GM18870 (cell line): ENCODE results near the gene CCDC57.
"Not testable (repeated sequence)": the region's sequence is repeated elsewhere in the genome, so short reads cannot be mapped to it uniquely, and the experiment has no call there.

Source experiments
- ATAC-seq: cut with Tn5 transposase; IDR thresholded peaks from one replicate; pipeline ENCODE4 v1.9.1; 2021; ENCODE audit warnings: moderate library complexity; ENCODE audit not compliant: unreplicated experiment

Gene CCDC57

DNA sequence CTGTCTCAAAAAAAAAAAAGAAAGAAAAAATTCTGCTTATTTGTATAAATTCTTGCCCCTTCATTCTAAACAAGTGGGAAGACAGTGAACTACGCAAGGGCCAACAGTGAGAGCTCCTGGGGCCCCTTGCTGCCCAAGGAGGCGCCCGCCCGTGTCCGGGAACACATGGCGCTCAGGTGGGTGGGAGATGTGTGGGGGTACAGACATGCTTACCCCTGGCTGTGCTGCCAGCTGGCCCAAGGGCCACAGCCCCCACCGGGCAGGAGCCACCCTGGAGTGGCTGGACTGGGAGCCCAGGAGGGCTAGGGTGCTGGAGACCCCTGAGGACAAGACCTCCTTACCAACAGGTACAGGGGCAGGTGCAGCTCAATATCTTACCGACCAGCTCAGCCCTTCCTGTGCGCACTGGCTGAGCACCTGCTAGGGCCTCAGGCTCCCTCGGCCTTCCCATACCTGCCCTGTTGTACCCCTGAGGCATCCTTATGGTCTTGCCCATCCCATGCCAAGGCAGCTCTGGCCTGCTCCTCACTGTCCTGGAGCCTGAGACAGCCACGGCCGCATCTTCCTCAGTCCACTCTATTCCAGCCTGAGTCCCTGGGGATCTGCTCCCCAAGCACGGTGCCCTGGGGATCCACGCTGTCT lies 56.2 kb downstream of the CCDC57 start:
- no peak for ATAC-seq

DNA sequence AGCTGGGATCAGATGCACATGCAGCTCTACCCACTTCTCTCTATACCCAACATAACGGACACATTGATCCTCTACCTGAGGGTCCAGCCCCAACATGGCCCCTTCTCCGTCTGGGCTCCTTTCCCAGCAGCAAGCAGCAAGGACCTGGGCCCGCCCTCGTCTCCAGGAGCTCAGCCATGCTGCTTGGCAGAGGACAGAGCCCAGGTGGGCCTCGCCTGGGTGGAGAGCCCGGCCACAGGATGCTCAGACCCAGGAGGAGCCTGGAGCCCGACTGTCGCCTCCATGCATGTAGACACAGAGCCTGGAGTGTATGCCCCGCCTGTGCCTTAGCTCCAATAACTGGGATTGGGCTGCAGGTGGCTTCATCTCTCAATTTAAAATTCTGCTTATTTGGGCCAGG lies 57.0 kb downstream of the CCDC57 start:
- no peak for ATAC-seq

DNA sequence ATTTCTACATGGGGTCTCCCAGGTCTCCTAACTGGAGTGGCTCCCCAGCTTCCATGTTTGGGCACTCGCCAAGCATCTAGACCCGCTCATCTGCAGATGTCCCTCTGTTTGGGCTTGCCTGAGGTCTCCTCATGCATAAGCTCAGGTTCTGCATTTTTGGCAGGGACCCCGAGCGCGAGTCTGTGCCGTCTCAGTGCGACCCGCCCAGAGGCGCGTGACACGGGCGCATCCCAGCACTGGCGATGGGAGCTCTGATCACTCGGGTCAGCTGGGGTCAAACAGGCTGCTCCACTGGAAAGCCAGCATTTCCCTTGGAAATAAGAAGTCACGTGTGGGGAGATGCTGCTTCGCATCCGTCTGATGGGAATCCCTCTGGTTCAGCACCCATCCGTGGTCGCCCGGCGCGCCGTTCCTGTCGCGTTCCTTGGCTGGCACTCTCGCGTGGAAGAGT lies 57.7 kb downstream of the CCDC57 start:
- no peak for ATAC-seq

DNA sequence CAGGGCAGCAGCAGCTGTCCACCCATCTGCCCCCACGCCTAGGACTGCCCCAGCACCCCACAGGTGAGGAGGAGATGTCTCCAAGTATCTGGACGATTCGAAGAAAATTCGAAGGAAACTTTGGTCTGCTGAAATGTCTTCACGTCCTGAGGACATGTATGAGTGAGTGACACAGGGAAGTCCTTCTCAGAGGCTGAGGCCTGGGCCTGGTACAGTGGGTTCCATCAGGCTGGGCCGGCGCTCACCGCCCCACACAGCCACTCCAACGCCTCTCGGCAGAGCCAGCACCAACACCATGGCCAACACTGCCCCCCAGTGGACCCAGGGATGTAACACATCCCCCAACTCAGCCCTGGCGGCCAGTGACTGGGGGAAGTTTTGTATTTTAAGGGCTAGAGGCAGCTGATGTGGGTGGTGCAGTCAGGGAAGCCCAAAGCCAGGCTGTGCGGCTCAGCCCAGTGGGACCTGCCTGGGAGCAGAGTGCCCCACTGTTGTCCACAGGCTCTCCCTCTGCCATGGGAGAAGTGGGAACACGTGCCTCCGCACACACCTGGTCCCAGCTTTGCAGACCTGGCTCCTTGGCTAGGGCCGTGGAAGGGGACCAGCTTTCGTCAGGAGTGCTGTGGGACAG lies 58.8 kb downstream of the CCDC57 start:
- ATAC-seq: no peak

DNA sequence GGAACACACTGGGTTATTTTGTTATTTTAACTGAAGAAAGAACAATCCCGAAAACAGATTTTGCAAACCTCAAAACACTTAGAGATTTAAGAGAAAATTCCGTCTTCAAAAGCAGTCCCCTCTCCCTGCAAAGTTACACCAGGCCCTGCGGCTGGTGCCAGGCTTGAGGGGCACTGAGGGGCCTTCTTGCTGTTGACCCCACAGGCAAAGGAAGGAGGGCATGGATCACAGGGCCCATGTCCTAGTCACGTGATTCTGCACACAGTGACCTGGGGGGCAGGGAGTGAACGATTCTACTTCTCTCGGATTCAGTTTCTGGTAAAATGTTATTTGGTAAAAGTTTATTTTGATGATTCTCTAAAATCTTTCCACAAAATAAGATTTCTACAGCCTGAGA lies 59.3 kb downstream of the CCDC57 start:
- ATAC-seq: no peak

DNA sequence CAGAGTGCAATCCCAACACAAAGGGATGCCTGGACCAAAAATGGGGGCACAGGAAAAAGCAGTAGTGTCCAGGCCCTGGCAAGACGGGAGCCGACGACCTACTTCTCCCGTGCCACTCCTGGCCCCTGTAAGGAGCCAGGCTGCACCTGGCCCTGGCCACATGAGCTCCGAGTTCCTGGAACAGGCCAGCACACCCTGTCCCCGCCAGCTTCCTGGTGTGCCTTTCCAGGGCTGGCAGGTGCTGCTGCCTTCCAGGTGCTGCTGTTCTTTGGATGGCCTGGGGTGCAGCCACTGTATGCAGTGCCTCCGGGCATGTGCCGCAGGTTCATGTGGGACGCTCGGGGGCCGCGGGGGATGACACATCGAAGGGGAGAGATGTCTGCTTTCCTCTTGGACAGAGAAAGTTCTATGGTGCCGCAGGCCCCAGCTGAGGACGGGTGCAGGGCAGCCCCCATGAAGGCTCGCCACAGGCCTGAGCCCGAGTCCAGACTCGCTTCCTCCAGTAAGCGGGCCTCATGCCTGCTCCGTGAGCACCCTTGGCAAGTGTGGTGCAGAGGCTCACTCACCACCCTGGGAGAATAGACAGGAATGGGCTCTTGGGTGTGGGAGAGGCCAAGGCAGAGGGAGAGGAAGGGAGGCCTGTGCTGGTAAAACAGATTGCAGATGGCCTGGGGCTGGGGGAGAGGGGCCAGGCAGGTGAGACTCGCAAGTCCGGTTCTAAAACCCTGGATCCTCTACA lies 59.9 kb downstream of the CCDC57 start:
- no peak for ATAC-seq

DNA sequence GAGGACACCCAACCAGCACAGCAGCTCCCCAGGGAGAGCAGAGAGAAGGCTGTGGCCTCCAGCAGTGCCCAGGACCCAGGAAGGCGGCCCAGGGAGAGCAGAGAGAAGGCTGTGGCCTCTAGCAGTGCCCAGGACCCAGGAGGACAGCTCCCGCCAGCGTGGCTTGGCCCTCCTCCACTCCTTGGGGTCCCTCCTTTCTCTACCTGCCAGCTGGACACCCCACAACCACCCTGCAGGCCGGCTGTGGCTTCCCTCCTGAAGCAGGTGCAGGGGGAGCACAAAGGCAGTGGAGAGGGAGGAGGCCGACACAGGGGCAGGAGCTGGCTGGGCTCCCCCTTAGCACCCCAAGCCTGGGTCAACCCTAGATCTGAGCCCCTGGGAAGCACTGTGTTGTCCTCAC lies 60.5 kb downstream of the CCDC57 start:
- no peak for ATAC-seq

DNA sequence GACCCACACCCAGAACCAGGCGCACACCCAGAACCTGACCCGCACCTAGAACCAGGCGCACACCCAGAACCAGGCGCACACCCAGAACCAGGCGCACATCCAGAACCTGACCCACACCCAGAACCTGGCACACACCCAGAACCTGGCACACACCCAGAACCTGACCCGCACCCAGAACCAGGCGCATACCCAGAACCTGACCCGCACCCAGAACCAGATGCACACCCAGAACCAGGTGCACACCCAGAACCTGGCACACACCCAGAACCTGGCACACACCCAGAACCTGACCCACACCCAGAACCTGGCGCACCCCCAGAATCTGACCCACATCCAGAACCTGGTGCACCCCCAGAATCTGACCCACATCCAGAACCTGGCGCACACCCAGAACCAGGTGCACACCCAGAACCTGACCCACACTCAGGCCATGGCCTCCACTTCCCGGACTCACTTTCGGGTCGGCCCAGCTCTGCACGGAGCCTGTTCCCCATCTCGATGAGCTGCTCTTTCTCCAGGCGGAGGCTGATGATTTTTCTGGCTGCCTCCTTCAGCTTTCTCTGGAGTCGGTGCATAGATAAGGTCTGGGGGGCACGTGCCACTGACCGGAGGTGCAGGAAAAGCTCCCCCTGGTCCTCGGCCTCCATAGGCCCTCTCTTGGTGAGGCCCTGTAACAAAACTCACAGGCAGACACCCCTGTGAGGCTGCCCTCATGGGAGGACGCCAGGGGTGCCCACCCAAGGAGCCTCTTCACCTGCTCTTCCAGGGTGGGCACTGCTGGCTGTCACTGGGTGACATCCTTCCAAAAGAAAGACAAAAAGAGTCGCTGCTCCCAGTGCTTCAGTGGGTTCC lies 61.3 kb downstream of the CCDC57 start:
- ATAC-seq: no peak

DNA sequence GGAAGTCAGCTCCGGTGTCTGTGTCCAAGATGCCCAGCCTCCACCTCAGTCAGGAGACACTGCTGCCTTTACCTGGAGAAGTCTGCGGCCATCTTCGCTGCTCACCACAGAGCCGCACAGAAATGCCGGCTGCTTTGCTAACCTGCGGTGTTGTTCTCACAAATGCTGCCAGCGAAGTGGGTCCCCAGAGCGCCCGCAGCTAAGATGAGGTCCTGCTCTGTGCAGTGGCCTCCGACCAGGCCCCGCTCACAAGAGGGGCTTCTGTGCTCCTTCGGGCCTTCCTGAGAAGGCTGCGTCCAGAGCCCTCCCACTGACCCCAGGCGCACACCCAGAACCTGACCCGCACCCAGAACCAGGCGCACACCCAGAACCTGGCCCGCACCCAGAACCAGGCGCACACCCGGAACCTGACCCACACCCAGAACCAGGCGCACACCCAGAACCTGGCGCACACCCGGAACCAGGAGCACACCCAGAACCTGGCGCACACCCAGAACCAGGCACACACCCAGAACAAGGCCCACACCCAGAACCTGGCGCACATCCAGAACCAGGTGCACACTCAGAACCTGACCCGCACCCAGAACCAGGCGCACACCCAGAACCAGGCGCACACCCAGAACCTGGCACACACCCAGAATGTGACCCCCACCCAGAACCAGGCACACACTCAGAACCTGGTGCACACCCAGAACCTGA lies 63.1 kb downstream of the CCDC57 start:
- no peak for ATAC-seq

DNA sequence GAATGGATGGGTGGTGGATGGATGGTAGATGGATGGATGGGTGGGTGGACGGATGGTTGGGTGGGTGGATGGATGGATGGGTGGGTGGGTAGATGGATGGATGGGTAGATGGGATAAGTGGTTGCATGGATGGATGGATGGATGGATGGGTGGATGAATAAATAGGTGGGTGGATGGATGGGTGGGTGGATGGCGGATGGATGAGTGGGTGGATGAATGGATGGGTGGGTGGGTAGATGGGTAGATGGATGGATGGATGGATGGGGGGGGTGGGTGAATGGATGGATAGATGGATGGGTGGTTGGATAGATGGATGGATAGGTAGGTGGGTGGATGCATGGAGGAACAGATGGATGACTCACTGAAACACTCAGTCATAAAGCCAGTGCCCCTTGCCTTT lies 63.6 kb downstream of the CCDC57 start:
- no peak for ATAC-seq

DNA sequence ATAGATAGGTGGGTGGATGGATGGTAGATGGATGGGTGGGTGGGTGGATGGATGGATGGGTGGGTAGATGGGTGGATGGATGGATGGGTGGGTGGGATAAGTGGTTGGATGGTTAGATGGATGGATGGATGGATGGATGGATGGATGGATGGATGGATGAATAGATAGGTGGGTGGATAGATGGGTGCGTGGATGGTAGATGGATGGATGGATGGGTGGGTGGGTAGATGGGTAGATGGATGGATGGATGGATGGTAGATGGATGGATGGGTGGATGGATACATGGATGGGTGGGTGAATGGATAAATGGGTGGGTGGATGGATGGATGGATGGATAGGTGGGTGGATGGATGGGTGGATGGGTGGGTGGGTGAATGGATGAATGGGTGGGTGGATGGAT lies 64.6 kb downstream of the CCDC57 start:
- ATAC-seq: no peak

DNA sequence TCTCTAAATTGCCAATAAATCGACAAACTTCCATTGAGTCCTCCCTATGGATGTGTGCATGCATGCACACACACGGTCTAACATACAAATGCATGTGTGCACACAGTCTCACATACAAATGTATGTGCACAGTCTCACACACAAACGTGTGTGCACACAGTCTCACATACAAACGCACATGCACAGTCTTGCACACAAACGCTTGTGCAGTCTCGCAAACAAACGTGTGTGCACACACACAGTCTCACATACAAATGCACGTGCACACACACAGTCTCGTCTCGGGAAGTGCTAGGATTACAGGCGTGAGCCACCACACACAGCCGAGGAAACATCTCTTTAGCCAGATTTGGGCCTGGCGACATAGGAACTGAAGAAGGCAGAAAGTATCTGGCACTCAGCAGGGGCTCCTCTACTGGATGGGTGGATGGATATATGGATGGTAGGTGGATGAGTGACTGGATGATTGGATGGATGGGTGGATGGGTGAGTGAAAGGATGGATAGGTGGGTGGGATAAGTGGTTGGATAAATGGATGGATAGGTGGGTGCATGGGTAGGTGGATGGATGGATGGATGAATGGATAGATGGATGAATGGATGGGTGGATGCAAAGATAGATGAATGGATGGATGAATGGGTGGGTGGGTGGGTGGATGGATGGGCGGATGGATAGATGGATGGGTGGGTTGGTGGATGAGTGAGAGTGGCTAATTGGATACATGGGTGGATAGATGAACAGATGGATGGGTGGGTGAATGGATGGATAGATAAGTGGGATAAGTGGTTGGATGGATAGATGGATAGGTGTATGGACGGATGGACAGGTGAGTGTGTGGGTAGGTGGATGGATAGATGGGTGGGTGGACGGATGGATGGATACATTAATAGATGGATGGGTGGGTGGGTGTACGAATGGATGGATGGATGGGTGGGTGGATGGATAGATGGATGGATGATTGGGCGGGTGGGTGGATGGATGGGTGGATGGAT lies 65.7 kb downstream of the CCDC57 start:
- no peak for ATAC-seq

DNA sequence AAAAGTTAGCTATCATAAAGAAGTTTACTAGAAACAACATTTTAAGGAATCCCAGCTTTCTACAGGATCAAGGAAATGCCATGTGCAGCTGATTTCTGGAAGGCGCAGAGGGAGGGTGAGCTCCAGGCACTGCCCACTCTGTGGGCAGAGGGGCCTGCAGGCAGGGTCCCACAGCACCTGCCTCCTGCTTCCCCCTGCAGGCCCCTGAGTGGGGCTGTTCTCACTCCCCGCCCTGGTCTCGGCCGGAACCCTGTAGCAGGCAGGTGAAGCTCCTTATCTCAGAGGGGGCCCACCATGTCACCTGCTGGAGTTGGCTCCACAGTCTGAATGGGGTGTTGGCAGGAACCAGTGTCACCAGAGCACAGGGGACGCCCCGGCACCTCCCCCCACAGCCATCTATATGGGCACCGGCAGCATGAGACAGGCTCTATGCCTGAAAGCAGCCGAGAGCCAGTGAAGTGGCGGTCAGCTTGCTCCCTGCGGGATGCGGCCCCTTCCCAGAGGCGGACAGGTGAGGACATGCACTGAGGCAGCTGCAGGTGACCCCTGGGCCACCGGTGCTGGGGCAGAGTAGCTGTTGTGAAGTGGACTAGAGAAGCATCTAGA lies 67.0 kb downstream of the CCDC57 start:
- ATAC-seq: no peak

DNA sequence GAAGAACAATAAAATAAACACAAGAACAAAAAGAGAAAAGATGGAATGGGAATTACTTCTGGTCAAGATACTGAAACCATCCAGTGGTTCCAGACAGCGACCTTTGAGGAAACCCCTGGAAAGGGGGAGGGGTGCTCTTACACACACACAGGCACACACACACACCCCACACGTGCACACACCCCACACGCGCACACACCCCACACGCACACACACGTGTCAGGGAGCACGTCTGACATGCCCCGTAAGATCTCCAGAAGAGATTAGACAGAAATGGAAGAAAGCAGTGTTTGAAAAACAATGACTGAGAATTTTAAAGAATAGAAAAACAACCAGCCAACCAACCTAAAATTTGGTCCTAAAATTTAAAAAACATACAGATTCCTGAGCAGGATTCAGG lies 69.3 kb downstream of the CCDC57 start:
- no peak for ATAC-seq

DNA sequence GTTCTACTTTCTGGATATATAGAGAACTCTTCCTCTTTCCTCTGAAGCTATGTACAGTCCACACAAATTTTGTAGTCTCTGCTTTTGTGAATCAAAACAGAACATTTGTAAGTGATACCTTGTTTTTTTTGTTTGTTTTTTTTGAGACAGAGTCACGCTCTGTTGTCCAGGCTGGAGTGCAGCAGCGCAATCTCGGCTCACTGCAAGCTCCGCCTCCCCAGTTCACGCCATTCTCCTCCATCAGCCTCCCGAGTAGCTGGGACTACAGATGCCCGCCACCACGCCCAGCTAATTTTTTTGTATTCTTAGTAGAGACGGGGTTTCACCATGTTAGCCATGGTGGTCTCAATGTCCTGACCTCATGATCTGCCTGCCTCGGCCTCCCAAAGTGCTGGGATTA lies 72.7 kb downstream of the CCDC57 start:
- not testable (repeated sequence) for ATAC-seq

DNA sequence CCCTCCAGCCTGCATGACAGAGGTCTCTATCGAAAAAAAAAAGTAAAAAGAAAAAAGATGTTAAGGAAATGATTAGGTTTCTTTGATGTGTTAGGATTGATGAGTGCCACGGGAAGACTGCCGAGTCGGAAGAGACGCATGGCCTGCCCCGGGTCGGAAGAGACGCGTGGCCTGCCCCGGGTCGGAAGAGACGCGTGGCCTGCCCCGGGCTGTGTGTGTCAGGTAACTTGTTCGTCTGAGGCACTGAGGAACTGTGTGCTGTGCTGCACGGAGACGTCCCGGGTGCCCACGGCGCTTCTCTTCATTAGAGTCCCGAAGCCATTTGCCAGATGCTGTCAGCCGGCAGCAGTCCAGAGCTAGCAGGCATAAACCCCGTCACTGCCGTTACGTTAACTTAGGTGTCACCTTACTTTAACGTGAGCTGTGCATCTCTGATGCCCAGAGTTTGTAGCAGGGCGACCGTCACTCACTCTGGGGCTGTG lies 74.1 kb downstream of the CCDC57 start:
- no peak for ATAC-seq

DNA sequence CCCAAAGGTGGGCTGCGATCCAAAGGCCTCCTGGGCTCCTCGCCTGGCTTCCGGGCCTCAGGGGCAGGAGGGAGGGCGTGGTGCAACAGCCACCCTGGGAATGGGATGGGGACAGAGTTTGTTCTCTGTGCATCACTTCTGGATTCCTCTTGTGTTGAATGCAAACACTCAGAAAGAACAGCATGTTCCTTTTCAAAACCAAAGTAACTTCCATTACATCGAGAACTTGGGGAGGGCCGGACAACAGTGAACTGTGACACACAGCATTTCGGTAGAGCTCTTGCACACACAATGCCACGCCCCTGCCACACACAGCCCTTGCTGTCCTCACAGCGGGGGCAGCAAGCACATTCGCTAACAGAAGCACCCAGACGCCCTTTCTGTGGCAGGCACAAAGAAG lies 78.5 kb downstream of the CCDC57 start:
- ATAC-seq: no peak

DNA sequence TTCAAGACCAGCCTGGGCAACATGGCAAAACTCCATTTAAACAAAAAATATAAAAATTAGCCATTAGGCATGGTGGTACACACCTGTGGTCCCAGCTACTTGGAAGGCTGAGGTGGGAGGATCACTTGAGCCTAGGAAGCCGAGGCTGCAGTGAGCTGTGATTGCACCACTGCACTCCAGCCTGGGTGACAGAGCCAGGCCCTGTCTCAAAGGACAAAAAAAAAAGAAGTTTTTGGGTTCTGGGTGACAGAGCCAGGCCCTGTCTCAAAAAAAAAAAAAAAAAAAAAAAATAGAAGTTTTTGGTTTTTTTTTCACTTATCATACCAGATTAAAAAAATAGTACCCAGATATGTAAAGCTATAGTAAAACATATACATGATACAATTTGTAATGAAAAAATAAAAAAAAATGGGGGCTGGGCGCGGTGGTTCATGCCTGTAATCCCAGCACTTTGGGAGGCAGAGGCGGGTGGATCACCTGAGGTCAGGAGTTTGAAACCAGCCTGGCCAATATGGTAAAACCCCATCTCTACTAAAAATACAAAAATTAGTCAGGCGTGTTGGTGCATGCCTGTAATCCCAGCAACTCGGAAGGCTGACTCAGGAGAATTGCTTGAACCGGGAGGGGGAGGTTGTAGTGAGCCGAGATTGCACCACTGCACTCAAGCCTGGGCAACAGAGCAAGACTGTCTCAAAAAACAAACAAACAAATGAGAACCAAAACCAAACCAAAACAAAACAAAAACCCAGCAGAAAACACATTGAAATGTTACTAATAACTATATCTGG lies 79.3 kb downstream of the CCDC57 start:
- ATAC-seq: not testable (repeated sequence)
